WTC11 (cell line): ENCODE measurements around the gene ZDBF2. TPM values are rescaled to one million over a fixed set of nuclear protein-coding genes. Genes with fewer than 3 reads are reported as not detected.
A peak's percentile ranks its signal among the peaks of the same experiment; 100 is the strongest.

Source experiments
- ATAC-seq: fragments of 200-7000 bp; cut with Tn5 transposase; 2 replicates; pipeline ENCODE4 v1.10.0; 2021; ENCODE audit warnings: mild to moderate bottlenecking, moderate library complexity
- CTCF ChIA-PET: fragments of 300-600 bp; sonication (Branson Sonifier 250); formaldehyde crosslinking; loops from one replicate; lab custom pipeline; 2021; ENCODE audit warnings: antibody characterized with exemption; lab: Charles Lee
- POLR2A ChIA-PET: fragments of 350-600 bp; sonication (Branson Sonifier 250); formaldehyde crosslinking; loops from one replicate; lab custom pipeline; 2021; ENCODE audit warnings: antibody characterized with exemption; lab: Charles Lee
- DNase-seq: peaks from one replicate; pipeline ENCODE4 v3.0.0; 2021; ENCODE audit warnings: low spot score
- H3K27ac Mint-ChIP-seq: 2 replicates; pipeline ENCODE4 v1.8.0; 2021; ENCODE audit warnings: mixed read lengths
- H3K27me3 Mint-ChIP-seq: 2 replicates; pipeline ENCODE4 v1.8.0; 2021; ENCODE audit warnings: low read depth, mild to moderate bottlenecking, moderate library complexity, mixed read lengths
- H3K36me3 Mint-ChIP-seq: 2 replicates; pipeline ENCODE4 v1.8.0; 2021; ENCODE audit warnings: mixed read lengths
- H3K4me1 Mint-ChIP-seq: 2 replicates; pipeline ENCODE4 v1.8.0; 2022; ENCODE audit warnings: mixed read lengths
- H3K4me3 Mint-ChIP-seq: 2 replicates; pipeline ENCODE4 v1.8.0; 2021; ENCODE audit warnings: mild to moderate bottlenecking, moderate library complexity, mixed read lengths
- H3K9me3 Mint-ChIP-seq: 2 replicates; pipeline ENCODE4 v1.8.0; 2021; ENCODE audit warnings: mixed read lengths
- CBFB ChIP-seq: sonication (generic); formaldehyde crosslinking; IDR thresholded peaks from 2 replicates; pipeline ENCODE4 v1.8.1; 2022; ENCODE audit warnings: mild to moderate bottlenecking, low read depth, missing genetic modification reagents
- CREB1 ChIP-seq: sonication (generic); formaldehyde crosslinking; IDR thresholded peaks from 2 replicates; pipeline ENCODE4 v1.8.0; 2023; ENCODE audit warnings: mild to moderate bottlenecking, missing genetic modification reagents
- ESRRA ChIP-seq: sonication (generic); formaldehyde crosslinking; IDR thresholded peaks from 2 replicates; pipeline ENCODE4 v1.8.1; 2022; ENCODE audit warnings: mild to moderate bottlenecking, missing genetic modification reagents, borderline replicate concordance
- FOXJ3 ChIP-seq: sonication (generic); formaldehyde crosslinking; IDR thresholded peaks from 2 replicates; pipeline ENCODE4 v1.9.0; 2021; ENCODE audit warnings: missing genetic modification reagents, mild to moderate bottlenecking, borderline replicate concordance
- FOXP1 ChIP-seq: sonication (generic); formaldehyde crosslinking; IDR thresholded peaks from 2 replicates; pipeline ENCODE4 v1.8.0; 2022; ENCODE audit warnings: missing genetic modification reagents, mild to moderate bottlenecking, moderate library complexity, borderline replicate concordance
- IRF2 ChIP-seq: sonication (generic); formaldehyde crosslinking; IDR thresholded peaks from 2 replicates; pipeline ENCODE4 v1.8.0; 2022; ENCODE audit warnings: low read depth, missing genetic modification reagents, borderline replicate concordance
- JAZF1 ChIP-seq: fragments of 250-450 bp; sonication (Bioruptor Pico); IDR thresholded peaks from 2 replicates; pipeline ENCODE4 v1.9.0; 2021; ENCODE audit warnings: moderate library complexity, mild to moderate bottlenecking, inconsistent platforms
- MYBL2 ChIP-seq: sonication (generic); formaldehyde crosslinking; IDR thresholded peaks from 2 replicates; pipeline ENCODE4 v1.8.1; 2023; ENCODE audit warnings: mild to moderate bottlenecking, moderate library complexity, missing genetic modification reagents
- NFATC4 ChIP-seq: fragments of 250-450 bp; sonication (Bioruptor Pico); IDR thresholded peaks from 2 replicates; pipeline ENCODE4 v1.9.0; 2021; ENCODE audit warnings: mild to moderate bottlenecking
- NFYB ChIP-seq: sonication (generic); formaldehyde crosslinking; conservative IDR thresholded peaks from 2 replicates; pipeline ENCODE4 v1.8.0; 2022; ENCODE audit warnings: low read depth, missing genetic modification reagents
- OVOL2 ChIP-seq: fragments of 250-450 bp; sonication (Bioruptor Pico); IDR thresholded peaks from 2 replicates; pipeline ENCODE4 v1.9.0; 2021; ENCODE audit warnings: mild to moderate bottlenecking, borderline replicate concordance
- RELA ChIP-seq: sonication (generic); formaldehyde crosslinking; IDR thresholded peaks from 2 replicates; pipeline ENCODE4 v1.8.1; 2022; ENCODE audit warnings: missing genetic modification reagents, mild to moderate bottlenecking, borderline replicate concordance
- SMAD3 ChIP-seq: sonication (generic); formaldehyde crosslinking; IDR thresholded peaks from 2 replicates; pipeline ENCODE4 v1.8.0; 2022; ENCODE audit warnings: missing genetic modification reagents, mild to moderate bottlenecking, borderline replicate concordance
- TCF7 ChIP-seq: sonication (generic); formaldehyde crosslinking; IDR thresholded peaks from 2 replicates; pipeline ENCODE4 v1.8.0; 2022; ENCODE audit warnings: mild to moderate bottlenecking, low read depth, missing genetic modification reagents, moderate library complexity
- TEAD4 ChIP-seq: sonication (generic); formaldehyde crosslinking; IDR thresholded peaks from 2 replicates; pipeline ENCODE4 v1.8.0; 2022; ENCODE audit warnings: mild to moderate bottlenecking, missing genetic modification reagents
- ZBTB21 ChIP-seq: sonication (generic); formaldehyde crosslinking; IDR thresholded peaks from 2 replicates; pipeline ENCODE4 v1.8.1; 2023; ENCODE audit warnings: mild to moderate bottlenecking, missing genetic modification reagents, borderline replicate concordance
- ZNF263 ChIP-seq: sonication (generic); formaldehyde crosslinking; IDR thresholded peaks from 2 replicates; pipeline ENCODE4 v1.8.1; 2022; ENCODE audit warnings: low read depth, mild to moderate bottlenecking, moderate library complexity, missing genetic modification reagents
- total RNA-seq: library from RNA; stranded (reverse); gene quantifications from 3 replicates; pipeline ENCODE4 v1.2.3, GENCODE V29; 2021
- TF ChIP-seq, protein P1 (sequence below): sonication (generic); formaldehyde crosslinking; IDR thresholded peaks from 2 replicates; pipeline ENCODE4 v1.8.0; 2022; ENCODE audit warnings: missing genetic modification reagents
- TF ChIP-seq, protein P2 (sequence below): sonication (generic); formaldehyde crosslinking; IDR thresholded peaks from 2 replicates; pipeline ENCODE4 v1.8.1; 2022; ENCODE audit warnings: mild to moderate bottlenecking, missing genetic modification reagents, moderate library complexity, borderline replicate concordance
- TF ChIP-seq, protein P3 (sequence below): sonication (generic); formaldehyde crosslinking; conservative IDR thresholded peaks from 2 replicates; pipeline ENCODE4 v1.8.1; 2023; ENCODE audit warnings: mild to moderate bottlenecking, low read depth, missing genetic modification reagents, moderate library complexity
- TF ChIP-seq, protein P4 (sequence below): sonication (generic); formaldehyde crosslinking; IDR thresholded peaks from 2 replicates; pipeline ENCODE4 v1.8.1; 2023; ENCODE audit warnings: mild to moderate bottlenecking, missing genetic modification reagents, moderate library complexity
- TF ChIP-seq, protein P5 (sequence below): sonication (generic); formaldehyde crosslinking; IDR thresholded peaks from 2 replicates; pipeline ENCODE4 v1.8.0; 2023; ENCODE audit warnings: missing genetic modification reagents
- TF ChIP-seq, protein P6 (sequence below): sonication (generic); formaldehyde crosslinking; IDR thresholded peaks from 2 replicates; pipeline ENCODE4 v1.8.0; 2022; ENCODE audit warnings: mild to moderate bottlenecking, missing genetic modification reagents

The ZDBF2 gene
- total RNA-seq, 1 experiment from 2014 or later, result 16.0 TPM

DNA sequence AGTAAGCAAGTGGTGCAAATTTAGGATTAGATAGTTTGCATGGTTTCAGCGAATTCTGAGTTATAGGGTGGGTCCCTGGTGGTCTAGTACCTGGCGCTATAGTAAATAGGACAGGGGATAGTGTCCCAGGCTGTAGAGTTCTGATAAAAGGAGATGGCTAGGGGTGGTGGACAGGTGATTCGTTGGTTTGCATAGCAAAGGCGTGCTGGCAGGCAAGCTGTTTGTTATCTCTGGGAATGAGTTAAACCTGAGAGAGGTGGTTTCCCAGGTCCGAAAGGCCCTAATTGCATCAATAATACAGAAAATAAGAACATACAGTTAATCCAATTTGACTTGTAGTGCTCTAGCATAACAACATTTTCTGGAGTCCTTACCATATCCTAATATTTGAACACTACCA lies 6.9 kb upstream of the ZDBF2 start:
- Mint-ChIP-seq H3K4me1 (peaks cover 36% of the 10 kb centered on the region), H3K4me3 (no peak overlapping the region; the same call in 1 of the 2 replicates), H3K27ac (no peak overlapping the region)
- ATAC-seq (peak; percentile 71), DNase-seq (no peak)
- CTCF ChIA-PET, result interaction anchor here (0.6 to 1.0 kb wide), 3 partner anchors 104 to 1492 kb away, joined by 3 to 4 read pairs (median 3); no protein-coding TSS in a partner anchor
- TF ChIP-seq, protein P1, sequence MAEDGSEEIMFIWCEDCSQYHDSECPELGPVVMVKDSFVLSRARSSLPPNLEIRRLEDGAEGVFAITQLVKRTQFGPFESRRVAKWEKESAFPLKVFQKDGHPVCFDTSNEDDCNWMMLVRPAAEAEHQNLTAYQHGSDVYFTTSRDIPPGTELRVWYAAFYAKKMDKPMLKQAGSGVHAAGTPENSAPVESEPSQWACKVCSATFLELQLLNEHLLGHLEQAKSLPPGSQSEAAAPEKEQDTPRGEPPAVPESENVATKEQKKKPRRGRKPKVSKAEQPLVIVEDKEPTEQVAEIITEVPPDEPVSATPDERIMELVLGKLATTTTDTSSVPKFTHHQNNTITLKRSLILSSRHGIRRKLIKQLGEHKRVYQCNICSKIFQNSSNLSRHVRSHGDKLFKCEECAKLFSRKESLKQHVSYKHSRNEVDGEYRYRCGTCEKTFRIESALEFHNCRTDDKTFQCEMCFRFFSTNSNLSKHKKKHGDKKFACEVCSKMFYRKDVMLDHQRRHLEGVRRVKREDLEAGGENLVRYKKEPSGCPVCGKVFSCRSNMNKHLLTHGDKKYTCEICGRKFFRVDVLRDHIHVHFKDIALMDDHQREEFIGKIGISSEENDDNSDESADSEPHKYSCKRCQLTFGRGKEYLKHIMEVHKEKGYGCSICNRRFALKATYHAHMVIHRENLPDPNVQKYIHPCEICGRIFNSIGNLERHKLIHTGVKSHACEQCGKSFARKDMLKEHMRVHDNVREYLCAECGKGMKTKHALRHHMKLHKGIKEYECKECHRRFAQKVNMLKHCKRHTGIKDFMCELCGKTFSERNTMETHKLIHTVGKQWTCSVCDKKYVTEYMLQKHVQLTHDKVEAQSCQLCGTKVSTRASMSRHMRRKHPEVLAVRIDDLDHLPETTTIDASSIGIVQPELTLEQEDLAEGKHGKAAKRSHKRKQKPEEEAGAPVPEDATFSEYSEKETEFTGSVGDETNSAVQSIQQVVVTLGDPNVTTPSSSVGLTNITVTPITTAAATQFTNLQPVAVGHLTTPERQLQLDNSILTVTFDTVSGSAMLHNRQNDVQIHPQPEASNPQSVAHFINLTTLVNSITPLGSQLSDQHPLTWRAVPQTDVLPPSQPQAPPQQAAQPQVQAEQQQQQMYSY (CRISPR knock-in tag), result no peak
- TF ChIP-seq, all 79 proteins: peak for 0
- peaks cover 100% of the 10 kb centered on the region for H3K27me3 Mint-ChIP-seq
- H3K36me3 Mint-ChIP-seq, result no peaks in the 10 kb centered on the region
- H3K9me3 Mint-ChIP-seq, result no peaks in the 10 kb centered on the region
- POLR2A ChIA-PET, result interaction anchor here (0.6 kb wide), 1 partner anchor 310 kb away, joined by 6 read pairs; no protein-coding TSS in a partner anchor

DNA sequence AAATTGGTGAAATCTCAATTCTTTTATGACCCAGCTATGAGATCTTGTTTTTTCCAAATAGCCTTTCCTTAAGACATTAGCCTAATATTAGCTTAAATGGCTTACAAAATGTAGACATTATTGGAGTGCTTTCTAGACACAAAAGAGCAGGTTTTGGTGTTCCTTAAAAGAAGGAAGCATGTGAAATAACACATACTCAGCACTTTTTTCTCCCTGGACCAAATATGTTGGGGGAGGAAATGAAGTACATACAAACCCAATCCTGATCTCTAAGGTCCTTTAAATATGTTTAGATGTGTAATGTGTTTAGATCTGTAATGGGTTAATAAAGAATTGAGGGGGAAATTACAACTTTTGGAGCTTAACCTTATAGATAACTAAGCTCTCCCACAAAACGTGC lies 3.4 kb upstream of the ZDBF2 start:
- ATAC-seq (no peak), DNase-seq (no peak)
- POLR2A ChIA-PET, result no interaction called here
- Mint-ChIP-seq H3K4me1 (peaks cover 36% of the 10 kb centered on the region), H3K36me3 (no peaks in the 10 kb centered on the region), H3K4me3 (no peak overlapping the region), H3K27ac (no peak overlapping the region), H3K27me3 (peaks cover 88% of the 10 kb centered on the region), H3K9me3 (no peaks in the 10 kb centered on the region)
- TF ChIP-seq IRF2 (CRISPR knock-in tag) (no peak), NFATC4 (CRISPR knock-in tag) (no peak), NFYB (CRISPR knock-in tag) (no peak), TEAD4 (CRISPR knock-in tag) (no peak), TCF7 (CRISPR knock-in tag) (no peak), MYBL2 (no peak), CREB1 (CRISPR knock-in tag) (no peak), ZNF263 (no peak), JAZF1 (no peak), CBFB (CRISPR knock-in tag) (no peak), ZBTB21 (CRISPR knock-in tag) (no peak)
- TF ChIP-seq, protein P2, sequence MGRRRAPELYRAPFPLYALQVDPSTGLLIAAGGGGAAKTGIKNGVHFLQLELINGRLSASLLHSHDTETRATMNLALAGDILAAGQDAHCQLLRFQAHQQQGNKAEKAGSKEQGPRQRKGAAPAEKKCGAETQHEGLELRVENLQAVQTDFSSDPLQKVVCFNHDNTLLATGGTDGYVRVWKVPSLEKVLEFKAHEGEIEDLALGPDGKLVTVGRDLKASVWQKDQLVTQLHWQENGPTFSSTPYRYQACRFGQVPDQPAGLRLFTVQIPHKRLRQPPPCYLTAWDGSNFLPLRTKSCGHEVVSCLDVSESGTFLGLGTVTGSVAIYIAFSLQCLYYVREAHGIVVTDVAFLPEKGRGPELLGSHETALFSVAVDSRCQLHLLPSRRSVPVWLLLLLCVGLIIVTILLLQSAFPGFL, result no peak
- CTCF ChIA-PET, result no interaction called here

DNA sequence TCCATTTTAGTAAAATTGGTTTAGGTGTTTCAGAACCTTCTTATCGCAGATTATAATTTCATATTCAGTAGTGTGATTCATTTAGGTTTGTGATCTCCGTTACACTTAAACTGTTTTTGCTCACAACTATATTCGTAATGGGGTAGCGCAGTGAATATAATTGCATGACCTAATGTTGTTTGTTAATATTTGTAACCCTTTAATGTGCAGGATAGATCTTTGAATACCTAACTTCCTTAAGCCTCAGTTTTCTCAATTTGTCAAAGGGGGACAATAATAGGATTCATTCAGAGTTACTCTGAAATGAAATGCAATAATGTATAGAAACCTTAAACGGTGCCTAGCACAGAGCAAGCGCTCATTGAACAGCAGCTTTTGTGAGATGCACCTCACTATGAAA lies 558 bp upstream of the ZDBF2 start:
- ChIA-PET CTCF (interaction anchor here (0.6 to 1.2 kb wide), 5 partner anchors 10 to 115 kb away, joined by 3 to 5 read pairs (median 4); partner anchors contain the start of genes EEF1B2 and NDUFS1), POLR2A (interaction anchor here (0.6 to 1.3 kb wide), 3 partner anchors 14 to 182 kb away, joined by 3 to 4 read pairs (median 3); no protein-coding TSS in a partner anchor)
- Mint-ChIP-seq H3K9me3 (no peaks in the 10 kb centered on the region), H3K4me3 (peak overlapping the region; percentile 77), H3K36me3 (no peaks in the 10 kb centered on the region), H3K27ac (no peak overlapping the region), H3K4me1 (peaks cover 40% of the 10 kb centered on the region), H3K27me3 (peaks cover 68% of the 10 kb centered on the region)
- TF ChIP-seq SMAD3 (CRISPR knock-in tag) (no peak), FOXP1 (CRISPR knock-in tag) (no peak), RELA (CRISPR knock-in tag) (no peak), CREB1 (CRISPR knock-in tag) (no peak), OVOL2 (CRISPR knock-in tag) (no peak), TEAD4 (CRISPR knock-in tag) (no peak), FOXJ3 (no peak), ESRRA (CRISPR knock-in tag) (no peak), NFATC4 (CRISPR knock-in tag) (no peak)
- TF ChIP-seq, protein P3, sequence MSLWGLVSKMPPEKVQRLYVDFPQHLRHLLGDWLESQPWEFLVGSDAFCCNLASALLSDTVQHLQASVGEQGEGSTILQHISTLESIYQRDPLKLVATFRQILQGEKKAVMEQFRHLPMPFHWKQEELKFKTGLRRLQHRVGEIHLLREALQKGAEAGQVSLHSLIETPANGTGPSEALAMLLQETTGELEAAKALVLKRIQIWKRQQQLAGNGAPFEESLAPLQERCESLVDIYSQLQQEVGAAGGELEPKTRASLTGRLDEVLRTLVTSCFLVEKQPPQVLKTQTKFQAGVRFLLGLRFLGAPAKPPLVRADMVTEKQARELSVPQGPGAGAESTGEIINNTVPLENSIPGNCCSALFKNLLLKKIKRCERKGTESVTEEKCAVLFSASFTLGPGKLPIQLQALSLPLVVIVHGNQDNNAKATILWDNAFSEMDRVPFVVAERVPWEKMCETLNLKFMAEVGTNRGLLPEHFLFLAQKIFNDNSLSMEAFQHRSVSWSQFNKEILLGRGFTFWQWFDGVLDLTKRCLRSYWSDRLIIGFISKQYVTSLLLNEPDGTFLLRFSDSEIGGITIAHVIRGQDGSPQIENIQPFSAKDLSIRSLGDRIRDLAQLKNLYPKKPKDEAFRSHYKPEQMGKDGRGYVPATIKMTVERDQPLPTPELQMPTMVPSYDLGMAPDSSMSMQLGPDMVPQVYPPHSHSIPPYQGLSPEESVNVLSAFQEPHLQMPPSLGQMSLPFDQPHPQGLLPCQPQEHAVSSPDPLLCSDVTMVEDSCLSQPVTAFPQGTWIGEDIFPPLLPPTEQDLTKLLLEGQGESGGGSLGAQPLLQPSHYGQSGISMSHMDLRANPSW, result no peak
- TF ChIP-seq, protein P4, sequence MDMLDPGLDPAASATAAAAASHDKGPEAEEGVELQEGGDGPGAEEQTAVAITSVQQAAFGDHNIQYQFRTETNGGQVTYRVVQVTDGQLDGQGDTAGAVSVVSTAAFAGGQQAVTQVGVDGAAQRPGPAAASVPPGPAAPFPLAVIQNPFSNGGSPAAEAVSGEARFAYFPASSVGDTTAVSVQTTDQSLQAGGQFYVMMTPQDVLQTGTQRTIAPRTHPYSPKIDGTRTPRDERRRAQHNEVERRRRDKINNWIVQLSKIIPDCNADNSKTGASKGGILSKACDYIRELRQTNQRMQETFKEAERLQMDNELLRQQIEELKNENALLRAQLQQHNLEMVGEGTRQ (CRISPR knock-in tag), result no peak
- TF ChIP-seq, protein P5, sequence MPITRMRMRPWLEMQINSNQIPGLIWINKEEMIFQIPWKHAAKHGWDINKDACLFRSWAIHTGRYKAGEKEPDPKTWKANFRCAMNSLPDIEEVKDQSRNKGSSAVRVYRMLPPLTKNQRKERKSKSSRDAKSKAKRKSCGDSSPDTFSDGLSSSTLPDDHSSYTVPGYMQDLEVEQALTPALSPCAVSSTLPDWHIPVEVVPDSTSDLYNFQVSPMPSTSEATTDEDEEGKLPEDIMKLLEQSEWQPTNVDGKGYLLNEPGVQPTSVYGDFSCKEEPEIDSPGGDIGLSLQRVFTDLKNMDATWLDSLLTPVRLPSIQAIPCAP (CRISPR knock-in tag), result no peak
- TF ChIP-seq, protein P6, sequence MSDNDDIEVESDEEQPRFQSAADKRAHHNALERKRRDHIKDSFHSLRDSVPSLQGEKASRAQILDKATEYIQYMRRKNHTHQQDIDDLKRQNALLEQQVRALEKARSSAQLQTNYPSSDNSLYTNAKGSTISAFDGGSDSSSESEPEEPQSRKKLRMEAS, result no peak
- DNase-seq (no peak), ATAC-seq (no peak)
